HCT116 (cell line): ENCODE data around the gene BCL6. TPM values are rescaled to one million over a fixed set of nuclear protein-coding genes. Genes with fewer than 3 reads are reported as not detected.
A peak's percentile ranks its signal among the peaks of the same experiment; 100 is the strongest.

Experiments
- ATAC-seq: fragments of 200-7000 bp; cut with Tn5 transposase; 2 replicates; pipeline ENCODE4 v1.9.1; 2020; ENCODE audit warnings: mild to moderate bottlenecking, moderate library complexity
- BruUV-seq: library from RNA; stranded (reverse); fragments of 400-500 nt; replicated peaks from 2 replicates; lab custom pipeline; 2021; lab: Mats Ljungman, UMichigan
- CTCF ChIA-PET: fragments of 300-600 bp; sonication (Branson Sonifier 250); formaldehyde crosslinking; loops from one replicate; lab custom pipeline; 2021; ENCODE audit warnings: antibody characterized with exemption; lab: Charles Lee
- POLR2A ChIA-PET: fragments of 300-600, 350-600 bp; sonication (Branson Sonifier 250); formaldehyde crosslinking; loops from one replicate; lab custom pipeline; 2021; ENCODE audit warnings: antibody characterized with exemption; lab: Charles Lee
- RAD21 ChIA-PET, 2 experiments: fragments of 300-600 bp; sonication (Branson Sonifier 250); formaldehyde crosslinking; loops; one replicate each; lab custom pipeline; 2023; ENCODE audit warnings: low total read pairs in 2 of 2; ENCODE audit not compliant: uncharacterized antibody in 2 of 2, unreplicated experiment in 2 of 2, low non-redundant PET in 1 of 2; lab: Charles Lee
- DNase-seq: peaks from one replicate; pipeline ENCODE4 v3.0.0-alpha.2; 2010; ENCODE audit warnings: low read depth, low spot score
- H2AFZ ChIP-seq: fragments of 200-600 bp; shearing (Covaris generic), sonication (generic); 2 replicates; pipeline ENCODE4 v1.6.1; 2017; ENCODE audit warnings: low read depth, mixed run types, mixed read lengths, antibody characterized with exemption, low read length; ENCODE audit not compliant: poor library complexity, severe bottlenecking
- H3K27ac ChIP-seq: 2 replicates; pipeline ENCODE4 v1.5.1; 2012; ENCODE audit warnings: low read depth, low read length
- H3K27me3 ChIP-seq: fragments of 200-600 bp; sonication (generic); 2 replicates; pipeline ENCODE4 v1.6.1; 2016; ENCODE audit warnings: mixed run types, low read length, mixed read lengths; ENCODE audit not compliant: insufficient read depth
- H3K36me3 ChIP-seq, 2 experiments: fragments of 200-500 bp in 1 of 2; fragments of 200-600 bp in 1 of 2; sonication (Bioruptor generic) in 1 of 2; sonication (generic) in 1 of 2; 2 replicates each; pipeline versions ENCODE4 v1.5.1 to v1.6.1; 2014 to 2016; ENCODE audit warnings: low read length in 2 of 2, inconsistent platforms in 1 of 2, mixed read lengths in 1 of 2, mixed run types in 1 of 2; ENCODE audit not compliant: insufficient read depth in 2 of 2, control insufficient read depth in 1 of 2
- H3K4me1 ChIP-seq, 2 experiments: fragments of 200-600 bp in 1 of 2; sonication (generic) in 1 of 2; 2 replicates each; pipeline versions ENCODE4 v1.5.1 to v1.6.1; 2012 to 2017; ENCODE audit warnings: low read length in 2 of 2, inconsistent platforms in 1 of 2, mild to moderate bottlenecking in 1 of 2, mixed read lengths in 1 of 2, mixed run types in 1 of 2, moderate library complexity in 1 of 2; ENCODE audit not compliant: insufficient read depth in 2 of 2, control insufficient read depth in 1 of 2
- H3K4me2 ChIP-seq: fragments of 200-600 bp; sonication (generic); 2 replicates; pipeline ENCODE4 v1.6.1; 2017; ENCODE audit warnings: mixed run types, low read length, mixed read lengths
- H3K4me3 ChIP-seq, 2 experiments: fragments of 200-600 bp in 1 of 2; sonication (generic) in 1 of 2; replicated peaks in 1 of 2; 2 replicates each; pipeline ENCODE4 v1.5.1; 2011 to 2016; ENCODE audit warnings: low read length in 2 of 2, control low read depth in 1 of 2, low read depth in 1 of 2, mild to moderate bottlenecking in 1 of 2, mixed read lengths in 1 of 2, mixed run types in 1 of 2
- H3K79me2 ChIP-seq: fragments of 200-600 bp; sonication (generic); 2 replicates; pipeline ENCODE4 v1.6.1; 2017; ENCODE audit warnings: mild to moderate bottlenecking, mixed run types, low read length, moderate library complexity, mixed read lengths; ENCODE audit not compliant: insufficient read depth
- H3K9ac ChIP-seq: fragments of 200-600 bp; sonication (generic); 2 replicates; pipeline ENCODE4 v1.6.1; 2016; ENCODE audit warnings: low read length, mixed read lengths
- H3K9me2 ChIP-seq: fragments of 200-600 bp; sonication (generic), shearing (Covaris generic); 2 replicates; pipeline ENCODE4 v1.6.1; 2017; ENCODE audit warnings: mixed run types, mild to moderate bottlenecking, moderate library complexity; ENCODE audit not compliant: insufficient read depth
- H3K9me3 ChIP-seq, 2 experiments: fragments of 200-500 bp in 1 of 2; fragments of 200-600 bp in 1 of 2; sonication (Bioruptor generic) in 1 of 2; sonication (generic) in 1 of 2; 2 replicates each; pipeline ENCODE4 v1.6.1; 2014 to 2017; ENCODE audit warnings: low read length in 2 of 2, mixed read lengths in 2 of 2, inconsistent platforms in 1 of 2, low read depth in 1 of 2, mild to moderate bottlenecking in 1 of 2, mixed run types in 1 of 2, moderate library complexity in 1 of 2; ENCODE audit not compliant: control insufficient read depth in 1 of 2, insufficient read depth in 1 of 2
- H4K20me1 ChIP-seq: fragments of 200-600 bp; sonication (generic), shearing (Covaris generic); 2 replicates; pipeline ENCODE4 v1.6.1; 2017; ENCODE audit warnings: mixed run types, mild to moderate bottlenecking, moderate library complexity; ENCODE audit not compliant: insufficient read depth
- ATF3 ChIP-seq: IDR thresholded peaks from 2 replicates; pipeline ENCODE4 v1.6.1; 2012
- CBX3 ChIP-seq: IDR thresholded peaks from 2 replicates; pipeline ENCODE4 v1.6.1; 2012; ENCODE audit warnings: low read depth
- CEBPB ChIP-seq: IDR thresholded peaks from 2 replicates; pipeline ENCODE4 v1.6.1; 2012; ENCODE audit warnings: low read depth
- CTCF ChIP-seq, 3 experiments: fragments of 200-600 bp in 1 of 3; sonication (generic) in 1 of 3; IDR thresholded peaks in 2 of 3; conservative IDR thresholded peaks in 1 of 3; 2 replicates each; pipeline ENCODE4 v1.5.1; 2012 to 2017; ENCODE audit warnings: low read depth in 2 of 3, low read length in 2 of 3, antibody characterized with exemption in 1 of 3, borderline replicate concordance in 1 of 3, control low read depth in 1 of 3, mild to moderate bottlenecking in 1 of 3, mixed read lengths in 1 of 3, mixed run types in 1 of 3, moderate library complexity in 1 of 3; ENCODE audit not compliant: insufficient read depth in 1 of 3
- EGR1 ChIP-seq: IDR thresholded peaks from 2 replicates; pipeline ENCODE4 v1.6.1; 2012; ENCODE audit warnings: low read depth
- ELF1 ChIP-seq: IDR thresholded peaks from 2 replicates; pipeline ENCODE4 v1.6.1; 2012; ENCODE audit warnings: low read depth, borderline replicate concordance
- EZH2 ChIP-seq: fragments of 200-600 bp; sonication (generic); IDR thresholded peaks from 2 replicates; pipeline ENCODE4 v1.6.1; 2017; ENCODE audit warnings: antibody characterized with exemption, mixed run types
- FOSL1 ChIP-seq: IDR thresholded peaks from 2 replicates; pipeline ENCODE4 v1.6.1; 2012; ENCODE audit warnings: low read depth
- MAX ChIP-seq: IDR thresholded peaks from 2 replicates; pipeline ENCODE4 v1.6.1; 2012
- POLR2A ChIP-seq: IDR thresholded peaks from 2 replicates; pipeline ENCODE4 v1.7.0; 2011; ENCODE audit warnings: borderline replicate concordance; ENCODE audit not compliant: insufficient read depth, insufficient read length; ENCODE audit errors: extremely low read depth
- POLR2AphosphoS5 ChIP-seq: IDR thresholded peaks from 2 replicates; pipeline ENCODE4 v1.6.1; 2011; ENCODE audit warnings: mild to moderate bottlenecking, low read depth, low read length, moderate library complexity
- RAD21 ChIP-seq: IDR thresholded peaks from 2 replicates; pipeline ENCODE4 v1.6.1; 2012; ENCODE audit warnings: low read depth, mild to moderate bottlenecking
- REST ChIP-seq: IDR thresholded peaks from 2 replicates; pipeline ENCODE4 v1.6.1; 2012; ENCODE audit warnings: low read depth
- SIN3A ChIP-seq: IDR thresholded peaks from 2 replicates; pipeline ENCODE4 v1.6.1; 2012; ENCODE audit warnings: low read depth
- SP1 ChIP-seq: IDR thresholded peaks from 2 replicates; pipeline ENCODE4 v1.6.1; 2012; ENCODE audit warnings: low read depth
- SRF ChIP-seq: IDR thresholded peaks from 2 replicates; pipeline ENCODE4 v1.6.1; 2012; ENCODE audit warnings: low read depth
- TCF7L2 ChIP-seq: IDR thresholded peaks from 2 replicates; pipeline ENCODE4 v1.7.0; 2011; ENCODE audit warnings: borderline replicate concordance, inconsistent platforms; ENCODE audit not compliant: insufficient read depth, insufficient read length; ENCODE audit errors: extremely low read depth
- YY1 ChIP-seq: IDR thresholded peaks from 2 replicates; pipeline ENCODE4 v1.6.1; 2011; ENCODE audit warnings: low read length, low read depth, moderate library complexity, mild to moderate bottlenecking; ENCODE audit not compliant: insufficient replicate concordance; ENCODE audit errors: extremely low read depth
- ZBTB33 ChIP-seq: IDR thresholded peaks from 2 replicates; pipeline ENCODE4 v1.6.1; 2011; ENCODE audit warnings: mild to moderate bottlenecking, low read length, moderate library complexity; ENCODE audit not compliant: insufficient replicate concordance; ENCODE audit errors: extremely low read depth
- ZFX ChIP-seq: fragments of 450-650 bp; IDR thresholded peaks from 2 replicates; pipeline ENCODE4 v1.6.1; 2017
- intact Hi-C: fragments of 100-400 bp; cut with micrococcal nuclease; formaldehyde crosslinking; loops from 2 replicates; pipeline ENCODE4 v1.10.0; 2022
- total RNA-seq: library from RNA; stranded (reverse); gene quantifications from one replicate; pipeline ENCODE4 v1.2.1, GENCODE V29; 2021; ENCODE audit not compliant: unreplicated experiment

The BCL6 gene
- total RNA-seq, 1 experiment from 2014 or later: 17.5 TPM

- ATAC-seq (peak; percentile 80), DNase-seq (peak; percentile 42)
- no peaks in the 10 kb centered on the region for H3K9me3 ChIP-seq
- H3K36me3 ChIP-seq: no peaks in the 10 kb centered on the region
- H2AFZ ChIP-seq: peak overlapping the region; percentile 58
- intact Hi-C loops: loop anchor here (1.0 to 10.0 kb wide), 6 partner anchors 36 to 829 kb away; no protein-coding TSS in a partner anchor
- no peak overlapping the region for H3K9ac ChIP-seq
- POLR2A ChIA-PET: interaction anchor here (1.7 kb wide), 1 partner anchor 359 kb away, joined by 14 read pairs; no protein-coding TSS in a partner anchor
- H3K27me3 ChIP-seq: peaks cover 21% of the 10 kb centered on the region
- no peak overlapping the region for H3K4me2 ChIP-seq
- no peaks in the 10 kb centered on the region for H4K20me1 ChIP-seq
- no TSS peak for BruUV-seq
- CTCF ChIA-PET: interaction anchor here (0.7 to 9.6 kb wide), 22 partner anchors 11 to 1276 kb away, joined by 3 to 472 read pairs (median 9); no protein-coding TSS in a partner anchor
- no peaks in the 10 kb centered on the region for H3K4me1 ChIP-seq
- RAD21 ChIA-PET: interaction anchor here (0.7 to 2.8 kb wide), 8 partner anchors 10 to 458 kb away, joined by 3 to 64 read pairs (median 8); no protein-coding TSS in a partner anchor
- no peaks in the 10 kb centered on the region for H3K9me2 ChIP-seq
- H3K4me3 ChIP-seq: no peak overlapping the region
- H3K79me2 ChIP-seq: no peaks in the 10 kb centered on the region
- H3K27ac ChIP-seq: no peak overlapping the region
- TF ChIP-seq SIN3A (no peak), SRF (no peak), FOSL1 (no peak), TCF7L2 (no peak), ELF1 (no peak), ATF3 (no peak), ZFX (no peak), SP1 (no peak), MAX (no peak), CTCF (IDR thresholded peaks at IDR 0.05 in 2 of 3, conservative IDR thresholded peaks at IDR 0.05 in 1 of 3; ENCODE audit: borderline replicate concordance in 1 of 3, insufficient read depth in 1 of 3, low read depth in 2 of 3, low read length in 2 of 3) (peak; percentile 68 to 89 (median 77)), POLR2A (no peak), EZH2 (no peak), REST (no peak), ZBTB33 (no peak), POLR2AphosphoS5 (no peak), RAD21 (peak; percentile 92), EGR1 (0 out of 2 replicates have a peak, but pooled peaks have one; percentile 14), CEBPB (no peak), CBX3 (no peak), YY1 (peak; percentile 67)
Measured at GRCh38 chr3:187678726-187679268, 66.5 kb downstream of the BCL6 start.
